GM10248 (cell line): ENCODE data around the gene IMMP2L.

Experiments
- CTCF ChIA-PET: fragments of 300-600 bp; sonication (Branson Sonifier 250); formaldehyde crosslinking; extraction: SDS; loops from one replicate; lab custom pipeline; 2021; ENCODE audit warnings: antibody characterized with exemption; lab: Yijun Ruan, JAX
- POLR2A ChIA-PET: fragments of 350-650 bp; sonication (Branson Sonifier 250); formaldehyde crosslinking; extraction: SDS; loops from one replicate; lab custom pipeline; 2020; ENCODE audit warnings: antibody characterized with exemption; lab: Yijun Ruan, JAX
- DNase-seq: peaks from one replicate; pipeline ENCODE4 v3.0.0; 2012; ENCODE audit errors: extremely low spot score
- TF ChIP-seq, protein P1 (sequence below): IDR thresholded peaks from 2 replicates; pipeline ENCODE4 v1.5.1; 2012; ENCODE audit warnings: mild to moderate bottlenecking, low read depth; ENCODE audit errors: extremely low read depth, missing control alignments, control extremely low read depth

Gene IMMP2L

DNA sequence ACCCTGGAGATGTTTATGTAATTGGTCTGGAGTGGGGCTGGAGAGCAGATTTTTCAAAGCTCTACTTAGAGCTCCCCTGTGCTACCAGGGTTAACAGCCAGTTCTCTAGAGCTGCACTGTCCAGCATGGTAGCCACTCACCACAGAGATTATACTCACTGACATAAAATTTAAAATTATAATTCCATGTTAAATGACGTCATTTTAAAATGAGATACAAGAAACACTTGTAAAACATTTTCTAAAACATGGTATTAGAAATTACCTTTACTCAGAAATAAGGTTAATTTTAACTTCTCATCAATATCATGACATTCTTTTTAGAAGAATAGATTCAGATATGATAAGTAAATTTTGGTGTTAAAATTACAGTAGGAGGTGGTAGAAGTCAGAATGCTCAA lies 777.5 kb downstream of the IMMP2L start:
- POLR2A ChIA-PET = no interaction called here
- CTCF ChIA-PET = interaction anchor here (1.1 to 1.2 kb wide), 2 partner anchors 8 to 13 kb away, joined by 3 read pairs; no protein-coding TSS in a partner anchor
- DNase-seq = no peak
- TF ChIP-seq, protein P1, sequence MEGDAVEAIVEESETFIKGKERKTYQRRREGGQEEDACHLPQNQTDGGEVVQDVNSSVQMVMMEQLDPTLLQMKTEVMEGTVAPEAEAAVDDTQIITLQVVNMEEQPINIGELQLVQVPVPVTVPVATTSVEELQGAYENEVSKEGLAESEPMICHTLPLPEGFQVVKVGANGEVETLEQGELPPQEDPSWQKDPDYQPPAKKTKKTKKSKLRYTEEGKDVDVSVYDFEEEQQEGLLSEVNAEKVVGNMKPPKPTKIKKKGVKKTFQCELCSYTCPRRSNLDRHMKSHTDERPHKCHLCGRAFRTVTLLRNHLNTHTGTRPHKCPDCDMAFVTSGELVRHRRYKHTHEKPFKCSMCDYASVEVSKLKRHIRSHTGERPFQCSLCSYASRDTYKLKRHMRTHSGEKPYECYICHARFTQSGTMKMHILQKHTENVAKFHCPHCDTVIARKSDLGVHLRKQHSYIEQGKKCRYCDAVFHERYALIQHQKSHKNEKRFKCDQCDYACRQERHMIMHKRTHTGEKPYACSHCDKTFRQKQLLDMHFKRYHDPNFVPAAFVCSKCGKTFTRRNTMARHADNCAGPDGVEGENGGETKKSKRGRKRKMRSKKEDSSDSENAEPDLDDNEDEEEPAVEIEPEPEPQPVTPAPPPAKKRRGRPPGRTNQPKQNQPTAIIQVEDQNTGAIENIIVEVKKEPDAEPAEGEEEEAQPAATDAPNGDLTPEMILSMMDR = no peak

- DNase-seq = no peak
- POLR2A ChIA-PET = no interaction called here
- TF ChIP-seq, protein P1 = no peak
- CTCF ChIA-PET = interaction anchor here (1.4 kb wide), 1 partner anchor 9 kb away, joined by 4 read pairs; no protein-coding TSS in a partner anchor
Observed at GRCh38 chr7:110780712-110781111, 781.6 kb downstream of the IMMP2L start.

GRCh38 chr7:110779339-110779738 lies 783.0 kb downstream of the IMMP2L start:
- ChIA-PET CTCF (interaction anchor here (1.2 kb wide), 1 partner anchor 11 kb away, joined by 3 read pairs; no protein-coding TSS in a partner anchor), POLR2A (no interaction called here)
- TF ChIP-seq, protein P1 = no peak
- no peak for DNase-seq

- TF ChIP-seq, protein P1 = no peak
- ChIA-PET CTCF (no interaction called here), POLR2A (no interaction called here)
- no peak for DNase-seq
Observed at GRCh38 chr7:110775046-110775445, 787.2 kb downstream of the IMMP2L start.

DNA sequence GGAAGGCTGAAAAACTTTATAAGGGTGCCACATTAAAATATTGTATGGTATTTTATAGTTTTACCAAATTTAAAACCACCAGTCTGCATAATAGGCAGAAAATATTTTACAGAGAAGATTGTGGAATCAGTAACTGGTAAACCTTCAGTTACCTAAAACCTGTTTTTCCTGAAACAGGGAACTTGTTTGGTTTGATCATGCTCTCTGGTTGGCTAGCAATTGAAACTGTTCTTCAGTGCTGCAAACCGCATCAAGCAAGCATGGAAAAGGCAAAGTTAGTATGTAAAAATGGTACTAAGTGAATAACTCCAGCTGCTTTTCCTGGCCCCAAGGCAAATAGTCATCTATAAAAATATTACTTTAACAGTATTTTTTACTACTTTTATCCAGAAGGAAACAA lies 788.2 kb downstream of the IMMP2L start:
- TF ChIP-seq, protein P1 = no peak
- ChIA-PET POLR2A (no interaction called here), CTCF (no interaction called here)
- DNase-seq = no peak

DNA sequence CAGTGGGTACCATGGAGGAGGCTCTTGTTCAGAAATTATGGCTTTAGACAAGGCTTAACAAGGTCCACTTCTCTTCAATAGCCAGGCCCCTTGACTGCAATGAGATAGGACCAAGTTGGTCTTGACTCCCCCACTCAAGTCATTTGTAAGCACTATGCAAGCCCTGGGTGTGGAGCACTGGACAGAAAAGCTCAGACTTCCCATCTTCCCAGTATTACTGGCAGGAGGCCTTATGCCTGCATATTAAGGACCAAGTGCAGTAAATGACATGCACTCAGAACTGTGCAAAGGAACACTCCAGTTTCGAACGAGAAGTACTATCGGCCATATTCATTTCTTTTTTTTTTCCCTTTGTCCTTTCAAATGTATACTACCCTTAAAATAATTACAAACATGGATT lies 789.7 kb downstream of the IMMP2L start:
- POLR2A ChIA-PET = no interaction called here
- TF ChIP-seq, protein P1 = no peak
- CTCF ChIA-PET = no interaction called here
- no peak for DNase-seq
